Loucy (cell line): ENCODE measurements around the gene CLDN20.

Source experiments
- CTCF ChIP-seq: fragments of 200-600 bp; sonication (generic); conservative IDR thresholded peaks from 2 replicates; pipeline ENCODE4 v1.5.1; 2014; ENCODE audit warnings: mild to moderate bottlenecking, antibody characterized with exemption, low read length
- EZH2phosphoT487 ChIP-seq: fragments of 200-600 bp; IDR thresholded peaks from 2 replicates; pipeline ENCODE4 v1.6.1; 2018; ENCODE audit warnings: antibody characterized with exemption, mild to moderate bottlenecking, moderate library complexity, borderline replicate concordance

- TF ChIP-seq CTCF (no peak), EZH2phosphoT487 (no peak)
These were observed 18.0 kb upstream of the CLDN20 start for GRCh38 chr6:155245831-155246230.
